ENCODE results near the gene CRIP1.

DNA sequence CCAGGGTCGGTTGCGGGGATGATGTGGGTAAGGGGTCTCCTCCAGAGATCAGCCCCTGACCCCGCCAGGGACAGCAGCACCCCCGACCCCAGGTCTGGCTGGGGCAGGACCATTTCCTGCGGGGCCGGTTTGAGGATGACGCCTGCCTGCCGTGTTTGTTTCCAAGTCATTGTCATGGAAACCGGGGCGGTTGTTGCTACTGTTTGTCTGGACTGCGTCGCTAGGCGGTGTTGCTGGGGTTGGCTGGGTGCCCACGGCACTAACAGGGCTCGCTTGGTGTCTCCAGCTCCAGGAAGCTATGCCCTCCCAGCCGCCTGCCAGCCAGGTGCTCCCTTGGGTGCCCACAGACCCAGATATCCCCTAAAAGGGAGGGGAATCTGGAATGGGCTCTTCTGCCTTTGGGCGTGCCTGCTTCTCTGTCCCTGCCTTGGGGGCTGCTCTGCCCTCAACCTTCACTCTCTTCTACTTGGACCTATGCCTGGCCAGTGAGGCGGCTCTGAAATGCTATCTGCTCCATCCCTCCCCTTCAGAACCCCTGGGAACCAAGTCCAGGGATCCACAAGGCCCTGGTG is 4.7 kb upstream of the CRIP1 start:
- TF ChIP-seq, protein P1, sequence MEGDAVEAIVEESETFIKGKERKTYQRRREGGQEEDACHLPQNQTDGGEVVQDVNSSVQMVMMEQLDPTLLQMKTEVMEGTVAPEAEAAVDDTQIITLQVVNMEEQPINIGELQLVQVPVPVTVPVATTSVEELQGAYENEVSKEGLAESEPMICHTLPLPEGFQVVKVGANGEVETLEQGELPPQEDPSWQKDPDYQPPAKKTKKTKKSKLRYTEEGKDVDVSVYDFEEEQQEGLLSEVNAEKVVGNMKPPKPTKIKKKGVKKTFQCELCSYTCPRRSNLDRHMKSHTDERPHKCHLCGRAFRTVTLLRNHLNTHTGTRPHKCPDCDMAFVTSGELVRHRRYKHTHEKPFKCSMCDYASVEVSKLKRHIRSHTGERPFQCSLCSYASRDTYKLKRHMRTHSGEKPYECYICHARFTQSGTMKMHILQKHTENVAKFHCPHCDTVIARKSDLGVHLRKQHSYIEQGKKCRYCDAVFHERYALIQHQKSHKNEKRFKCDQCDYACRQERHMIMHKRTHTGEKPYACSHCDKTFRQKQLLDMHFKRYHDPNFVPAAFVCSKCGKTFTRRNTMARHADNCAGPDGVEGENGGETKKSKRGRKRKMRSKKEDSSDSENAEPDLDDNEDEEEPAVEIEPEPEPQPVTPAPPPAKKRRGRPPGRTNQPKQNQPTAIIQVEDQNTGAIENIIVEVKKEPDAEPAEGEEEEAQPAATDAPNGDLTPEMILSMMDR (IDR thresholded peaks at IDR 0.05; ENCODE audit: insufficient read depth, low read depth, low read length), result no peak
- no peak for TF ChIP-seq EZH2 (IDR thresholded peaks at IDR 0.05; ENCODE audit: insufficient read depth, low read length)
